MM.1S (cell line): ENCODE measurements around the gene MILR1.

ENCODE experiments used
- EZH2 ChIP-seq: fragments of 300-600 bp; sonication (generic); optimal IDR thresholded peaks from 2 replicates; pipeline ENCODE3; 2017; ENCODE audit warnings: low read depth, mild to moderate bottlenecking, antibody characterized with exemption, low read length, mixed read lengths
- EZH2phosphoT487 ChIP-seq: fragments of 300-600 bp; sonication (generic); IDR thresholded peaks from 2 replicates; pipeline ENCODE4 v1.6.1; 2018; ENCODE audit warnings: antibody characterized with exemption, low read length
- TF ChIP-seq, protein P1 (sequence below): fragments of 300-600 bp; sonication (generic); IDR thresholded peaks from 2 replicates; pipeline ENCODE4 v1.5.1; 2016; ENCODE audit warnings: antibody characterized with exemption, low read length, mixed read lengths

- TF ChIP-seq, protein P1, sequence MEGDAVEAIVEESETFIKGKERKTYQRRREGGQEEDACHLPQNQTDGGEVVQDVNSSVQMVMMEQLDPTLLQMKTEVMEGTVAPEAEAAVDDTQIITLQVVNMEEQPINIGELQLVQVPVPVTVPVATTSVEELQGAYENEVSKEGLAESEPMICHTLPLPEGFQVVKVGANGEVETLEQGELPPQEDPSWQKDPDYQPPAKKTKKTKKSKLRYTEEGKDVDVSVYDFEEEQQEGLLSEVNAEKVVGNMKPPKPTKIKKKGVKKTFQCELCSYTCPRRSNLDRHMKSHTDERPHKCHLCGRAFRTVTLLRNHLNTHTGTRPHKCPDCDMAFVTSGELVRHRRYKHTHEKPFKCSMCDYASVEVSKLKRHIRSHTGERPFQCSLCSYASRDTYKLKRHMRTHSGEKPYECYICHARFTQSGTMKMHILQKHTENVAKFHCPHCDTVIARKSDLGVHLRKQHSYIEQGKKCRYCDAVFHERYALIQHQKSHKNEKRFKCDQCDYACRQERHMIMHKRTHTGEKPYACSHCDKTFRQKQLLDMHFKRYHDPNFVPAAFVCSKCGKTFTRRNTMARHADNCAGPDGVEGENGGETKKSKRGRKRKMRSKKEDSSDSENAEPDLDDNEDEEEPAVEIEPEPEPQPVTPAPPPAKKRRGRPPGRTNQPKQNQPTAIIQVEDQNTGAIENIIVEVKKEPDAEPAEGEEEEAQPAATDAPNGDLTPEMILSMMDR, result peak; percentile 68
- TF ChIP-seq EZH2phosphoT487 (no peak), EZH2 (no peak)
These were observed 48.1 kb downstream of the MILR1 start, which contains the start of gene POLG2 for GRCh38 chr17:64496786-64497564.
